ENCODE results near the gene KIAA1958.
"Not testable (repeated sequence)": the region's sequence is repeated elsewhere in the genome, so short reads cannot be mapped to it uniquely, and the experiment has no call there.

KIAA1958 gene

GRCh38 chr9:112669326-112669725 lies 182.7 kb downstream of the KIAA1958 start:
- DNase-seq, result no peak

GRCh38 chr9:112670991-112671625 lies 184.5 kb downstream of the KIAA1958 start:
- no peak for DNase-seq

- DNase-seq, result not testable (repeated sequence)
Measured at GRCh38 chr9:112673221-112673620, 186.6 kb downstream of the KIAA1958 start.

- no peak for DNase-seq
Measured at GRCh38 chr9:112677040-112677439, 190.4 kb downstream of the KIAA1958 start.

- DNase-seq, result no peak
Measured at GRCh38 chr9:112680731-112681402, 194.2 kb downstream of the KIAA1958 start.

GRCh38 chr9:112689161-112689740 lies 202.6 kb downstream of the KIAA1958 start:
- DNase-seq, result no peak

GRCh38 chr9:112694706-112695555 lies 208.3 kb downstream of the KIAA1958 start:
- no peak for DNase-seq

GRCh38 chr9:112696461-112696860 lies 209.8 kb downstream of the KIAA1958 start:
- no peak for DNase-seq

- DNase-seq, result no peak
Measured at GRCh38 chr9:112699230-112699629, 212.6 kb downstream of the KIAA1958 start.

- no peak for DNase-seq
Measured at GRCh38 chr9:112700085-112700484, 213.5 kb downstream of the KIAA1958 start.

GRCh38 chr9:112703304-112703703 lies 216.7 kb downstream of the KIAA1958 start:
- no peak for DNase-seq

GRCh38 chr9:112705768-112706427 lies 219.3 kb downstream of the KIAA1958 start:
- DNase-seq, result no peak

- no peak for DNase-seq
Measured at GRCh38 chr9:112711050-112711689, 224.5 kb downstream of the KIAA1958 start.

- DNase-seq, result no peak
Measured at GRCh38 chr9:112712678-112713077, 226.1 kb downstream of the KIAA1958 start.

- peak; percentile 98 for DNase-seq
Measured at GRCh38 chr9:112717661-112718331, 231.2 kb downstream of the KIAA1958 start, which contains the start of gene INIP. Gene INIP, minus strand, starts transcription at chr9:112718117. Its CDS starts 1,632 bp downstream, at chr9:112716485.

Data from NCI-H2171 (cell line).